Measurements from ENCODE around the gene IL1R1. TPM values are rescaled to one million over a fixed set of nuclear protein-coding genes. Genes with fewer than 3 reads are reported as not detected.

Gene IL1R1
- total RNA-seq, 2 donors from 2014 or later: 65.1 to 281 TPM

DNA sequence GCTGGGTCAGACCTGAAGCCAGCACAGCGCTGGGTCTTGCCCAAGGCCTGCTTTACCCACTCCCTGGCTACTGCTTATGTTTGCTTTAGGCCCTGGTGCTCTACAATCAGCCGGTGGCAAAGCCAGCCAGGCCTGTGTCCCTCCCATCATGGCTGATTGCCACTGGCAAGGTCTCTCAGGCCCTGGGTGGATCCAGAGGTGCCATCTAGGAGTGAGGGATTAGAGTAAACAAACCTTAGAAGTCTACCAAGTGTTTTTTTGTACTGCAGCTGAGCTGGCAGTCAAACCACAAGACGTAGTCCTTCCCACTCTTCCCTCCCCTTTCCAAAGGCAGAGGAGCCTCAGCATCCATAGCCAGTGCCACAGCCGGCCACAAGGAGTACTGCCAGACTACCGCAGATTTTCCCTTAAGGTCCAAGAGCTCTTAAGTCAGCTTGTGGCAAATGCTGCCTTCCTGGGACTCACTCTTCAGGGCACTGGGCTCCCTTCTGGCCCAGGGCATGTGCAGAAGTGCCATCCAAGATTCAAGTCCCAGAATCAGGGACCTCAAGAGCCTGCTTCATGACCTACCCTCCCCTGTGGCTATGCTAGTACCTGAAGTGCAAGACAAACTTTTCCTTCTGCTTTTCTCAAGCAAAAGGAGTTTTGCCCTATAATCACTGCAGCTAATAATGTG, 64.3 kb downstream of the IL1R1 start:
- no peak overlapping the region for H3K27ac ChIP-seq
- no peak overlapping the region for H3K4me3 ChIP-seq
- no peaks in the 10 kb centered on the region for H3K36me3 ChIP-seq
- DNase-seq (ENCODE audit: low spot score): no peak
- TF ChIP-seq, protein P1, sequence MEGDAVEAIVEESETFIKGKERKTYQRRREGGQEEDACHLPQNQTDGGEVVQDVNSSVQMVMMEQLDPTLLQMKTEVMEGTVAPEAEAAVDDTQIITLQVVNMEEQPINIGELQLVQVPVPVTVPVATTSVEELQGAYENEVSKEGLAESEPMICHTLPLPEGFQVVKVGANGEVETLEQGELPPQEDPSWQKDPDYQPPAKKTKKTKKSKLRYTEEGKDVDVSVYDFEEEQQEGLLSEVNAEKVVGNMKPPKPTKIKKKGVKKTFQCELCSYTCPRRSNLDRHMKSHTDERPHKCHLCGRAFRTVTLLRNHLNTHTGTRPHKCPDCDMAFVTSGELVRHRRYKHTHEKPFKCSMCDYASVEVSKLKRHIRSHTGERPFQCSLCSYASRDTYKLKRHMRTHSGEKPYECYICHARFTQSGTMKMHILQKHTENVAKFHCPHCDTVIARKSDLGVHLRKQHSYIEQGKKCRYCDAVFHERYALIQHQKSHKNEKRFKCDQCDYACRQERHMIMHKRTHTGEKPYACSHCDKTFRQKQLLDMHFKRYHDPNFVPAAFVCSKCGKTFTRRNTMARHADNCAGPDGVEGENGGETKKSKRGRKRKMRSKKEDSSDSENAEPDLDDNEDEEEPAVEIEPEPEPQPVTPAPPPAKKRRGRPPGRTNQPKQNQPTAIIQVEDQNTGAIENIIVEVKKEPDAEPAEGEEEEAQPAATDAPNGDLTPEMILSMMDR (IDR thresholded peaks at IDR 0.05): no peak
- H3K4me1 ChIP-seq (ENCODE audit: control insufficient read depth in 1 of 2, low read depth in 2 of 2): peaks cover 0 to 8% of the 10 kb centered on the region in 2 donors
- H3K9me3 ChIP-seq: no peaks in the 10 kb centered on the region
- no peak for ATAC-seq (ENCODE audit: insufficient number of reproducible peaks, low FRiP score, low read depth)
- no peaks in the 10 kb centered on the region for H3K27me3 ChIP-seq (replicated peaks; ENCODE audit: insufficient read depth)

DNA sequence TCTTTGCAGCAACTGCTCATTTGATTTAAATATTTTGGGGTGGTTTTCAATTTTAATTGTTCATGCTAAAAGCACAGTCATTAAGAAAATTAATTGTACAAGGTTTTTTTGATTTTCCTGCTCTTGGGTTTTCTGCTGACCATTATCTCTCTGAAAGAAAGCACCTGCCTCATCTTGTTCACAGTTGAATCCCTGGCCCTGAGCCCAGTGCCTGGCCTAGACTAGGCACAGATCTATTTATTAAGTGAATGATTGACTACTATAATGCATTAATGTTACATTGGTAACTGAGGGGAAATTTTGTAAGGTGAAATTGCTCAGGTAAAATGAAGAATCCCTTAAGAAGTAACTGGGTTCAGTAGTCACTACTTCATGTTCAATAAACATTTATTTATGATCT, 66.2 kb downstream of the IL1R1 start:
- Histone ChIP-seq H3K4me1 (ENCODE audit: control insufficient read depth in 1 of 2, low read depth in 2 of 2) (peaks cover 0 to 8% of the 10 kb centered on the region in 2 donors), H3K4me3 (no peak overlapping the region), H3K36me3 (no peaks in the 10 kb centered on the region), H3K27me3 (replicated peaks; ENCODE audit: insufficient read depth) (no peaks in the 10 kb centered on the region), H3K9me3 (no peaks in the 10 kb centered on the region), H3K27ac (no peak overlapping the region)
- DNase-seq (ENCODE audit: low spot score): no peak
- TF ChIP-seq, protein P1 (IDR thresholded peaks at IDR 0.05): no peak
- ATAC-seq (ENCODE audit: insufficient number of reproducible peaks, low FRiP score, low read depth): no peak

DNA sequence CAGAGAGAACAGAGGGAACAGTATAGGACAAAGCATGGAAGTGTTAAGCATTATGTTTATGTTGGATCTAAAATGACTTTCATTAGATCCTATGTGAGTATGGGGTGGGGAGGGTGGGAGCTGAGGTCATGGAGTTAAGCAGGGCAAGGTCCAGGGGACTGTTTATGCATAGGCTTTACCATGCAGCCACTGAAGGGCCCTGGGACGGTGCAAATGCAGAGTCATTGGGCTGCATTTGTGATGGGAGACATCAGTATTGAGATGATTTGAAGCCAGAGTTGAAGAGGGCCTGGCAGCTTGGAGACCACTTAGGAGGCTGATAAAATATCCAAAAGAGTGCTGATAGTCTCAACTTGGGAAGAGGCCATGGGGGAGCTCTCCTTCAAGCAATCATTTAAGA, 66.9 kb downstream of the IL1R1 start:
- TF ChIP-seq, protein P1 (IDR thresholded peaks at IDR 0.05): no peak
- Histone ChIP-seq H3K27me3 (replicated peaks; ENCODE audit: insufficient read depth) (no peaks in the 10 kb centered on the region), H3K9me3 (no peaks in the 10 kb centered on the region), H3K4me1 (ENCODE audit: control insufficient read depth in 1 of 2, low read depth in 2 of 2) (peaks cover 0 to 8% of the 10 kb centered on the region in 2 donors), H3K27ac (no peak overlapping the region), H3K4me3 (no peak overlapping the region), H3K36me3 (no peaks in the 10 kb centered on the region)
- ATAC-seq (ENCODE audit: insufficient number of reproducible peaks, low FRiP score, low read depth): no peak
- no peak for DNase-seq (ENCODE audit: low spot score)

DNA sequence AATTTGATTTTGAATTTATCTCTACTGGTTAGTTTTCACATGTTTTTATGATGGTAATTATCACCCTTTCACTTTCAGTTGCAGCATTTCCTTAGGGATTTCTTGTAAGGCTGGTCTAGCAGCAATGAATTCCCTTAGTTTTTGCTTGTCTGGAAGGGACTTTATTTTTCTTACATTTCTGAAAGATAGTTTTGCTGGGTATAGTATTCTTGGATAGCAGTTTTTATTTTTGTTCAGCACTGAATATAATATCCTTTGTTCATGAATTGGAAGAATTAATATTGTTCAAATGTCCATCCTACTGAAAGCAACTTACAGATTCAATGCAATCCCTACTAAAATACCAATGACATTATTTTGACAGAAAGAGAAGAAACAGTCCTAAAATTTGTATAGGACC, 74.5 kb downstream of the IL1R1 start:
- TF ChIP-seq, protein P1 (IDR thresholded peaks at IDR 0.05): no peak
- Histone ChIP-seq H3K27ac (no peak overlapping the region), H3K27me3 (replicated peaks; ENCODE audit: insufficient read depth) (no peaks in the 10 kb centered on the region), H3K36me3 (no peaks in the 10 kb centered on the region), H3K4me1 (ENCODE audit: control insufficient read depth in 1 of 2, low read depth in 2 of 2) (no peaks in the 10 kb centered on the region), H3K9me3 (peaks cover 16% of the 10 kb centered on the region), H3K4me3 (no peak overlapping the region)
- ATAC-seq (ENCODE audit: insufficient number of reproducible peaks, low FRiP score, low read depth): no peak
- no peak for DNase-seq (ENCODE audit: low spot score)

DNA sequence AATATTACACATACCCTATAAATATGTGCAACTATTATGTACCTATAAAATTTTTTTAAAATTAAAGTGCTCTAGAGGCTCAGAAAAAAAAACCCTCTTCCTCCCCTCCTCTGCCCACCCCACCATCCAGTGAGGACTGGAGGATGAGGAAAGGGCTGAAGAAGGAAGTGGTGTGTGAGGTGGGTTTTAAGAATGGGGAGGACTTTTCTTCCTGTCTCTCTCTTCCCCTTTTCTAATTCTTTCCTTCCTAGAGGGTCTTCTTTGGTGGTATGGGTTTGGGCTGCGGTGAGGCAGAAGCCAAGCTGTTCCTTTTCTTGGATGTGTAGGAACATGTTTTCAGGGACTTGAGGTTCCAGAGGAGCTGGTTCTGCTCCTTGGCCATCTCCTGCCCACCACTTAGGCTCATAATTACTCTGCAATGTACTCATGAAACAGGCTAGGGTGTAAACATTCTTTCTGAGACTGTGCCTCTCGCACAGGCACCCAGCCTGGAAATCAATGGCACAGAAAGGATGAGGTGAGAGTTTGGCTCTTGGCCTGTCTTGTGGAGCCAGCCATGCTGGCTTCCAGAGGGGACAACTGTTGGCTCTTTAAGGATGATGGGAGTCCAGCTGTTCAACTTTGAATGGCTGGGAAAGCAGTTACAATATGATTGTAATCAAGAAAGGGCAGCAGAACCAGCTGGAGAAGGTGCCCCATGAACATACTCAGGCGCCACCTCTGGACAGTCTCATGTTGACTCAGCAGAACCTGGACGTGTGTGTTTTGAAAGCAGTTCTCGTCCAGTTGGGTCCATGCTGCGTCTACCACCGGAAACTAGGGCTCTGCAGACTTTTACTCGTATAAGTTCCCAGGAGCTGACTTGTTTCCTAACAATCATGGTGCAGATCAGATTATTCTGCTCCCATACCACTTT, 82.5 kb downstream of the IL1R1 start:
- H3K27me3 ChIP-seq (replicated peaks; ENCODE audit: insufficient read depth): no peaks in the 10 kb centered on the region
- H3K4me3 ChIP-seq: no peak overlapping the region
- no peaks in the 10 kb centered on the region for H3K9me3 ChIP-seq
- no peak for DNase-seq (ENCODE audit: low spot score)
- no peaks in the 10 kb centered on the region for H3K36me3 ChIP-seq
- H3K27ac ChIP-seq: no peak overlapping the region
- ATAC-seq (ENCODE audit: insufficient number of reproducible peaks, low FRiP score, low read depth): no peak
- TF ChIP-seq, protein P1 (IDR thresholded peaks at IDR 0.05): no peak
- peaks cover 18 to 24% of the 10 kb centered on the region in 2 donors for H3K4me1 ChIP-seq (ENCODE audit: control insufficient read depth in 1 of 2, low read depth in 2 of 2)
